Measurements from ENCODE around the gene POLD4. TPM values are rescaled to one million over a fixed set of nuclear protein-coding genes. Genes with fewer than 3 reads are reported as not detected.

POLD4 gene
- total and polyA plus RNA-seq, 2 of the 13 experiments (the other 11 are each of a cell fraction or from before 2014, with no cell fraction given), result 10.5 to 27.4 TPM

GRCh38 chr11:67401495-67402191 is 48.3 kb upstream of the POLD4 start, which contains the start of gene PPP1CA:
Gene PPP1CA, minus strand, starts transcription at chr11:67401858. Its CDS starts 76 bp downstream, at chr11:67401782.
- Histone ChIP-seq H3K27ac (ENCODE audit: extremely low read length, insufficient read depth, low read length) (peak within 1 kb of the TSS; percentile 84), H3K4me3 (replicated peaks in 1 of 3; ENCODE audit: insufficient read depth in 1 of 3, low read depth in 2 of 3, low read length in 3 of 3) (peak within 1 kb of the TSS; percentile 77 to 98 (median 94)), H2AFZ (ENCODE audit: low read length) (no peak within 1 kb of the TSS), H4K20me1 (ENCODE audit: insufficient read depth, low read length) (peaks cover 3% of the 10 kb centered on the region; the same call in 1 of the 2 replicates), H3K9me3 (ENCODE audit: low read length) (no peaks in the 10 kb centered on the region), H3K4me2 (ENCODE audit: low read depth, low read length) (peak within 1 kb of the TSS; percentile 88), H3K79me2 (ENCODE audit: insufficient read depth, low read length) (peaks cover 14% of the 10 kb centered on the region), H3K4me1 (ENCODE audit: insufficient read depth, low read length) (peaks cover 58% of the 10 kb centered on the region), H3K27me3 (ENCODE audit: control insufficient read depth in 1 of 2, insufficient read depth in 2 of 2, low read length in 2 of 2) (no peaks in the 10 kb centered on the region), H3K9ac (ENCODE audit: insufficient read depth, low read depth, low read length) (peak within 1 kb of the TSS; percentile 93), H3K36me3 (replicated peaks in 1 of 2; ENCODE audit: control insufficient read depth in 1 of 2, insufficient read depth in 2 of 2, low read length in 2 of 2) (peaks cover 14 to 21% of the 10 kb centered on the region in 2 experiments; a peak in 3 of 5 replicates)
- in situ Hi-C loops (cut with HindIII; ENCODE audit: extremely low pct_ligation_motif_present, low pct_unique_long_range_greater_than_20kb) (loop anchor here (5.0 kb wide), 2 partner anchors 66 to 106 kb away; partner anchors contain the start of genes CDK2AP2, PITPNM1 and TMEM134), intact Hi-C loops (cut with micrococcal nuclease; ENCODE audit: unreplicated experiment) (no loop called here)
- POLR2A ChIA-PET, result interaction anchor here (0.6 to 6.2 kb wide), 29 partner anchors 9 to 229 kb away, joined by 3 to 81 read pairs (median 5); partner anchors contain the start of genes AIP, ANKRD13D, CLCF1 and CORO1B
- no TSS peak for BruUV-seq (replicated peaks)
- CTCF ChIA-PET (ENCODE audit: low intra/inter-chr PET ratio, low total read pairs), result interaction anchor here (1.0 kb wide), 2 partner anchors 82 to 104 kb away, joined by 3 to 6 read pairs; partner anchors contain the start of genes AIP and PITPNM1
- DNase-seq (ENCODE audit: low spot score) (peak; percentile 75), FAIRE-seq (peak; percentile 85), ATAC-seq (peak; percentile 78)
- 0% methylated on average over 4 of the region's 73 CpGs for whole genome bisulfite sequencing (ENCODE audit: low lambda C conversion rate)
- TF ChIP-seq ZNF574 (CRISPR knock-in tag; IDR thresholded peaks at IDR 0.05) (peak; percentile 41; the same call in 1 of the 2 replicates), SP140L (CRISPR knock-in tag; IDR thresholded peaks at IDR 0.05; ENCODE audit: borderline replicate concordance) (no peak), ZNF451 (CRISPR knock-in tag; IDR thresholded peaks at IDR 0.05) (no peak), HMGXB4 (CRISPR knock-in tag; IDR thresholded peaks at IDR 0.05; ENCODE audit: borderline replicate concordance in 1 of 2, low read depth in 1 of 2) (peak in 1 of 2 experiments; percentile 67; a peak in 3 of 4 replicates), ZSCAN21 (CRISPR knock-in tag; IDR thresholded peaks at IDR 0.05; ENCODE audit: borderline replicate concordance) (peak; percentile 66; the same call in 1 of the 2 replicates), ZNF580 (CRISPR knock-in tag; IDR thresholded peaks at IDR 0.05; ENCODE audit: borderline replicate concordance, low read depth) (0 out of 2 replicates have a peak, but pooled peaks have one; percentile 4), ZNF530 (CRISPR knock-in tag; IDR thresholded peaks at IDR 0.05; ENCODE audit: low read depth) (no peak), HDAC2 (CRISPR knock-in tag; IDR thresholded peaks at IDR 0.05) (0 out of 2 replicates have a peak, but pooled peaks have one; percentile 44), TBX2 (CRISPR knock-in tag; IDR thresholded peaks at IDR 0.05; ENCODE audit: borderline replicate concordance) (peak; percentile 12; the same call in 1 of the 2 replicates), HNF4G (IDR thresholded peaks at IDR 0.05; ENCODE audit: borderline replicate concordance, low read depth, low read length) (no peak), HNF4G (CRISPR knock-in tag; IDR thresholded peaks at IDR 0.05; ENCODE audit: borderline replicate concordance, low read depth) (peak; percentile 9; the same call in 1 of the 2 replicates), RBFOX2 (IDR thresholded peaks at IDR 0.05; ENCODE audit: low read depth, low read length) (peak; percentile 88), PAF1 (CRISPR knock-in tag; IDR thresholded peaks at IDR 0.05) (no peak)
